Activated CD8-positive, alpha-beta T cell treated with anti-CD3 and anti-CD28 coated beads for 36 hours (primary cell): Measurements from ENCODE around the gene DHRS4. TPM values are rescaled to one million over a fixed set of nuclear protein-coding genes. Genes with fewer than 3 reads are reported as not detected.
A peak's percentile ranks its signal among the peaks of the same experiment; 100 is the strongest.
"Not testable (repeated sequence)": the region's sequence is repeated elsewhere in the genome, so short reads cannot be mapped to it uniquely, and the experiment has no call there.

Experiments used
- ATAC-seq: fragments of 200-7000 bp; cut with Tn5 transposase; one replicate; pipeline ENCODE4 v1.10.0; 2021; ENCODE audit warnings: mild to moderate bottlenecking, moderate library complexity
- CTCF ChIA-PET: fragments of 350-600 bp; sonication (Branson Sonifier 250); formaldehyde crosslinking; loops from one replicate; lab custom pipeline; 2021; ENCODE audit warnings: antibody characterized with exemption; lab: Charles Lee
- POLR2A ChIA-PET: fragments of 350-600 bp; sonication (Branson Sonifier 250); formaldehyde crosslinking; loops from one replicate; lab custom pipeline; 2021; ENCODE audit warnings: antibody characterized with exemption; lab: Charles Lee
- DNase-seq: peaks from one replicate; pipeline ENCODE4 v3.0.0-alpha.2; 2020
- H3K27ac Mint-ChIP-seq: one replicate; pipeline ENCODE4 v1.8.0; 2021; ENCODE audit warnings: mild to moderate bottlenecking, mixed read lengths
- H3K27me3 Mint-ChIP-seq: one replicate; pipeline ENCODE4 v1.8.0; 2021; ENCODE audit warnings: mixed read lengths
- H3K36me3 Mint-ChIP-seq: one replicate; pipeline ENCODE4 v1.8.0; 2021; ENCODE audit warnings: low read depth, mixed read lengths
- H3K4me1 Mint-ChIP-seq: one replicate; pipeline ENCODE4 v1.8.0; 2021; ENCODE audit warnings: low read depth, mixed read lengths
- H3K4me3 Mint-ChIP-seq: one replicate; pipeline ENCODE4 v1.8.0; 2021; ENCODE audit warnings: mild to moderate bottlenecking, moderate library complexity, mixed read lengths
- H3K9me3 Mint-ChIP-seq: one replicate; pipeline ENCODE4 v1.8.0; 2021; ENCODE audit warnings: mixed read lengths
- intact Hi-C: fragments of 100-400 bp; cut with micrococcal nuclease; formaldehyde crosslinking; loops from one replicate; pipeline ENCODE4 v1.10.0; 2022
- total RNA-seq, 2 experiments: library from RNA; stranded (reverse); gene quantifications; one replicate each; pipeline ENCODE4 v1.2.3, GENCODE V29; 2021
- TF ChIP-seq, protein P1 (sequence below): fragments of 200-600 bp; IDR thresholded peaks from one replicate; pipeline ENCODE4 v1.8.0; 2022; ENCODE audit warnings: antibody characterized with exemption, mild to moderate bottlenecking

The DHRS4 gene
- total RNA-seq, 2 experiments from 2014 or later: 19.9 to 21.7 TPM

DNA sequence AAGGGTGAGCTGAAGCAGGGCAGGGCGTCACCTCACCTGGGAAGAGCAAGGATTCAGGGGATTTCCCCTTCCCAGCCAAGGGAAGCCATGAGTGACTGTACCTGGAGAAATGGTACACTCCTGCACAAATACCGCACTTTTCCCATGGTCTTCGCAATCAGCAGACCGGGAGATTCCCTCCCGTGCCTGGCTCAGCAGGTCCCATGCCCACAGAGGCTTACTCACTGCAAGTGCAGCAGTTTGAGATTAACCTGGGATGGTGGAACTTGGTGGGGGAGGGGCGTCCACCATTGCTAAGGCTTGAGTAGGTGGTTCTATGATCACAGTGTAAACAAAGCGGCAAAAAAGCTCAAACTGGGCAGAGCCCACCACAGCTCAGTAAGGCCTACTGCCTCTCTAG lies 11.0 kb upstream of the DHRS4 start:
- no peaks in the 10 kb centered on the region for H3K27me3 Mint-ChIP-seq
- no peaks in the 10 kb centered on the region for H3K36me3 Mint-ChIP-seq
- intact Hi-C loops: no loop called here
- no peak overlapping the region for H3K4me3 Mint-ChIP-seq
- POLR2A ChIA-PET: interaction anchor here (0.7 kb wide), 1 partner anchor 235 kb away, joined by 3 read pairs; no protein-coding TSS in a partner anchor
- CTCF ChIA-PET: interaction anchor here (1.6 kb wide), 1 partner anchor 311 kb away, joined by 8 read pairs; no protein-coding TSS in a partner anchor
- peaks cover 6% of the 10 kb centered on the region for H3K4me1 Mint-ChIP-seq
- H3K27ac Mint-ChIP-seq: no peak overlapping the region
- no peak for ATAC-seq
- H3K9me3 Mint-ChIP-seq: no peaks in the 10 kb centered on the region
- no peak for DNase-seq
- TF ChIP-seq, protein P1, sequence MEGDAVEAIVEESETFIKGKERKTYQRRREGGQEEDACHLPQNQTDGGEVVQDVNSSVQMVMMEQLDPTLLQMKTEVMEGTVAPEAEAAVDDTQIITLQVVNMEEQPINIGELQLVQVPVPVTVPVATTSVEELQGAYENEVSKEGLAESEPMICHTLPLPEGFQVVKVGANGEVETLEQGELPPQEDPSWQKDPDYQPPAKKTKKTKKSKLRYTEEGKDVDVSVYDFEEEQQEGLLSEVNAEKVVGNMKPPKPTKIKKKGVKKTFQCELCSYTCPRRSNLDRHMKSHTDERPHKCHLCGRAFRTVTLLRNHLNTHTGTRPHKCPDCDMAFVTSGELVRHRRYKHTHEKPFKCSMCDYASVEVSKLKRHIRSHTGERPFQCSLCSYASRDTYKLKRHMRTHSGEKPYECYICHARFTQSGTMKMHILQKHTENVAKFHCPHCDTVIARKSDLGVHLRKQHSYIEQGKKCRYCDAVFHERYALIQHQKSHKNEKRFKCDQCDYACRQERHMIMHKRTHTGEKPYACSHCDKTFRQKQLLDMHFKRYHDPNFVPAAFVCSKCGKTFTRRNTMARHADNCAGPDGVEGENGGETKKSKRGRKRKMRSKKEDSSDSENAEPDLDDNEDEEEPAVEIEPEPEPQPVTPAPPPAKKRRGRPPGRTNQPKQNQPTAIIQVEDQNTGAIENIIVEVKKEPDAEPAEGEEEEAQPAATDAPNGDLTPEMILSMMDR: no peak

DNA sequence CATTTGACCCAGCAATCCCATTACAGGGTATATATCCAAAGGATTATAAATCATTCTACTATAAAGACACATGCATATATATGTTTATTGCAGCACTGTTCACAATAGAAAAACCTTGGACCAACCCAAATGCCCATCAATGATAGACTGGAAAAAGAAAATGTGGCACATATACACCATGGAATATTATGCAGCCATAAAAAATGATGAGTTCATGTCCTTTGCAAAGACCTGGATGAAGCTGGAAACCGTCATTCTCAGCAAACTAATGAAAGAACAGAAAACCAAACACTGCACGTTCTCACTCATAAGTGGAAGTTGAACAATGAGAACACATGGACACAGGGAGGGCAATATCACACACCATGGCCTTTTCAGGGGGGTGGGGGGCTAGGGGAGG lies 4.5 kb upstream of the DHRS4 start:
- H3K9me3 Mint-ChIP-seq, ATAC-seq, H3K27me3 Mint-ChIP-seq, H3K36me3 Mint-ChIP-seq, intact Hi-C loops, H3K4me3 Mint-ChIP-seq, POLR2A ChIA-PET, H3K27ac Mint-ChIP-seq, DNase-seq: not testable (repeated sequence)
- CTCF ChIA-PET: interaction anchor here (0.6 kb wide), 1 partner anchor 317 kb away, joined by 3 read pairs; no protein-coding TSS in a partner anchor
- peaks cover 27% of the 10 kb centered on the region for H3K4me1 Mint-ChIP-seq

DNA sequence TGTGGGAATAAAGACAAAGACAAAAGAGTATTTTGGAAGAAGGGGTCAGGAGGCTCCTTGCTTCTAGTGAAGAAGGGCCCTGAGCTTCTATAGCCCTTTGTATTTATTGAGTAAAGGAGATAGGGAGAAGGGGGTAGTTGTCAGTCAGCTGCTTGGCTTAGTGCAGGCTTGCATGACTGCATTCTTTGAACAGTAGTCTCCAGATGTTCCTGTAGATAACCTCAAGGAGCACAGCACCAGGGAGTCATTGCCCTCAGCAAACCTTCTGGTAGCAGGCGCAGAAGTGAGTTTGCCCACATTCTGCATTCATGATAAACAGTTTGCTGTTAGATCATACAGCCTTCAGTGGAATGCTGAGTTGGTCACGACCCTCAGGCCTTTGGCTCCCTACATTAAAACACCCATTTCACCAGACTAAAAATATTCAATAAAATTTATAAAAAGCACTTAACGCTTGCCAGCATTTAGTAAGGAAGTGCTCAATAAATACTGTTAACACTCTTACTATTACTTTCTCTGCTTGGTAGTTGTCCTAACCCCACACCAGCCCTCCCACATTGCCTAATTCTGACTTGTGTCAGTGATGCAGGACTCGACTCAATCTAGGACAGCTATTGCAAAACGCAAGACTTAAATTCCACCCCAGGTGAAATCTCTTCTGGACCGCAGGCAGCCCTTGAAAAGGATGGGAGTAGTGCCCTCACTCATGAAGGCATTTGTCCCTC lies 3.0 kb upstream of the DHRS4 start:
- ChIA-PET POLR2A (no interaction called here), CTCF (interaction anchor here (1.4 kb wide), 1 partner anchor 20 kb away, joined by 4 read pairs; no protein-coding TSS in a partner anchor)
- ATAC-seq: no peak
- intact Hi-C loops: no loop called here
- peaks cover 2% of the 10 kb centered on the region for H3K36me3 Mint-ChIP-seq
- H3K27me3 Mint-ChIP-seq: no peaks in the 10 kb centered on the region
- no peak for DNase-seq
- H3K4me1 Mint-ChIP-seq: peaks cover 31% of the 10 kb centered on the region
- H3K27ac Mint-ChIP-seq: no peak overlapping the region
- no peak overlapping the region for H3K4me3 Mint-ChIP-seq
- H3K9me3 Mint-ChIP-seq: peaks cover 1% of the 10 kb centered on the region
- TF ChIP-seq, protein P1: no peak

DNA sequence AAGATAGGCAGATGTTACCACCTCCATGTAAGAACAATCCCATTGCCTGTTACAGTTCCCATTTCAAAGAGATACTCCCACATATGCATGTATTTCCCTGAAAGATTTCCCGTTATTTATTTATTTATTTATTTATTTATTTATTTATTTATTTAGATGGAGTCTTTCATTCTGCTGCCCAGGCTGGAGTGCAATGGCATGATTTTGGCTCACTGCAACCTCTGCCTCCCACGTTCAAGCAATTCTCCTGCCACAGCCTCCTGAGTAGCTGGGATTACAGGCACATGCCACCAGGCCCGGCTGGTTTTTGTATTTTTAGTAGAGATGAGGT lies 2.5 kb upstream of the DHRS4 start:
- CTCF ChIA-PET: interaction anchor here (1.4 kb wide), 1 partner anchor 20 kb away, joined by 4 read pairs; no protein-coding TSS in a partner anchor
- DNase-seq, intact Hi-C loops, H3K27me3 Mint-ChIP-seq, H3K9me3 Mint-ChIP-seq, H3K36me3 Mint-ChIP-seq, H3K27ac Mint-ChIP-seq, ATAC-seq, POLR2A ChIA-PET, H3K4me3 Mint-ChIP-seq: not testable (repeated sequence)
- peaks cover 28% of the 10 kb centered on the region for H3K4me1 Mint-ChIP-seq

DNA sequence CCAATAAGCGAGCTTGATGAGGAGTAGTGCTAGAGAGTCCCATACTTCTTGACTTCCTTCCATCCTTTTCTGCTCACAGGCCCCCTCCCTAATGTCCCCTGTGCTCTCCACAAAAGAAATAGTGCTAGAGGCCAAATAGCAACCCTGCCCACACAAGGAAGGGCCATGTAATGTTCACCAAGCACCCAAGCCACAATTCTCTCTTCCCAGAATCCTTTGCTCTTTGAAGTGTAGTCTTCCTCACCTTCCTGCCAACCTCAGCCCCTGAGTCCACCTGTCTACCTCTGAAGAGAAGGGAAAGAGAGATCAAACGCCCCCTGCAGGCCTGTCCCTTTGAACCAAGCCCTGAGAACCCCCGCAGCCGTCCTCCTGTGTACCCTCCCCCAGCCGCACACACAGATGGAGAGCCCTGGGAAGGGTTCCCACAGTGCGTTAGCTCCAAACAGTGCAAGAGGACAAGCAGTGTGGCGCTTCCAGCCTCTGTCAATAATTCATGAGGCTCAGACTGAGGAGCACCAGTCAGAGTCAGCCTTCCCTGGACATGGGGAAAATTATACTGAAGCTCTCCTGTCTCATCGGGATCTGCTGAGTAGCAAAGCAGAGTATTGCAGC lies 1.9 kb upstream of the DHRS4 start:
- Mint-ChIP-seq H3K9me3 (peaks cover 1% of the 10 kb centered on the region), H3K27ac (peak overlapping the region; percentile 31), H3K36me3 (peaks cover 5% of the 10 kb centered on the region), H3K4me3 (no peak overlapping the region), H3K4me1 (peaks cover 25% of the 10 kb centered on the region), H3K27me3 (no peaks in the 10 kb centered on the region)
- intact Hi-C loops: no loop called here
- DNase-seq: peak; percentile 18
- ATAC-seq: no peak
- CTCF ChIA-PET: interaction anchor here (1.3 to 1.9 kb wide), 4 partner anchors 21 to 363 kb away, joined by 3 to 5 read pairs (median 4); no protein-coding TSS in a partner anchor
- TF ChIP-seq, protein P1: no peak
- POLR2A ChIA-PET: no interaction called here

DNA sequence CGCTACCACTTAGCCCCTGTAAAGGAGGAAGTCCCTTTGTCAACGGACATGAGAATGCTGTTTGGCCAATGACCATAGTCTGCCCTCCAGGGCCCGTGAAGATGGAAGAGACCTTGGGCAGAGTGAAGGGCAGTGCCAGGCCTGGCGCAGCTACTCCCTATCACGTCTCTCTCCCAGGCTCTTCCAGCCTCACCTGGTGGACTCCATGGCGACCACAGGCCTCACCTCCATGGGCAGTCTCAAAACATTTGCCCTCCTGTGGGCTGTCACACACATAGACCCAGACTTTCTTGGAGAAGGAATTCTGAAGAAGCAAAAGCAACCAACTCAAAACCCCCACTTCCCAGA lies 480 bp upstream of the DHRS4 start:
- CTCF ChIA-PET: interaction anchor here (0.9 to 2.6 kb wide), 10 partner anchors 22 to 325 kb away, joined by 3 to 13 read pairs (median 4); no protein-coding TSS in a partner anchor
- H3K27me3 Mint-ChIP-seq, ATAC-seq, DNase-seq, H3K9me3 Mint-ChIP-seq, H3K36me3 Mint-ChIP-seq, POLR2A ChIA-PET, intact Hi-C loops: not testable (repeated sequence)
- Mint-ChIP-seq H3K4me1 (peaks cover 25% of the 10 kb centered on the region), H3K4me3 (peak overlapping the region; percentile 87), H3K27ac (peak overlapping the region; percentile 91)
